ENCODE data around the gene ARHGAP44.

Gene ARHGAP44

DNA sequence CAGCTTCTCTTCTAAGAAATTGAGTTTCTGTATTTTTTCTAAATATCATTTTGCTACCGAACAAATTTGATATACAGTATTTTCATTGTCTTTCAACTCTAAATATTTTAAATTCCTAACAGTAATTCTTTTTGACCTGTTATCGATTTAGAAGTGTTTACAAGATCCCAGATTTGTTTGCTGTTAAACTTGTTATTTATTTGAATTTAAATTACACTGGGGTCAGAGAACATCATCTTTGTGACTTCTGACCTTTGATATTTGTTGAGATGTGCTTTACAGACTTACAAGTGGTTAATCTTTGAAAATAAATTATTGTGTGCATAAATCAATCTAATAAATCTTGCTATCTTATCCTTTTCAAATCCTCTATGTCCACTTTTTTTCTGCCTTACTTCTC, 94.2 kb downstream of the ARHGAP44 start:
- no peak for DNase-seq (ENCODE audit: low read depth, low spot score)
- no peak overlapping the region for H3K27ac ChIP-seq

DNA sequence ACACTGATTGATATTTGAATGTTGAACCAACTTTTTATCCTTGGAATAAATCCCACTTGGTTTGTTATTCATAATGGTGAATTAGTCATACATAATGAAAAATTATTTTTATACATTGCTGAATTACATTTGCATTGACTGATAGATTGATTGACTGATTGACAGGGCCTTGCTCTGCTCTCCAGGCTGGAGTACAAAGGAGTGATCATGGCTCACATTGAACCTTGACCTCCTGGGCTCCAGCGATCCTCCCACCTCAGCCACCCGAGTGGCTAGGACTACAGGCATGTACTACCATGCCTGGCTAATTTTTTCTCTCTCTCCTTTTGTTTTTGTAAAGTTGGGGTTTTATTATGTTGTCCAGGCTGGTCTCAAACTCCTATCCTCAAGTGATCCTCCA, 97.8 kb downstream of the ARHGAP44 start:
- H3K27ac ChIP-seq, result no peak overlapping the region
- DNase-seq (ENCODE audit: low read depth, low spot score), result no peak

DNA sequence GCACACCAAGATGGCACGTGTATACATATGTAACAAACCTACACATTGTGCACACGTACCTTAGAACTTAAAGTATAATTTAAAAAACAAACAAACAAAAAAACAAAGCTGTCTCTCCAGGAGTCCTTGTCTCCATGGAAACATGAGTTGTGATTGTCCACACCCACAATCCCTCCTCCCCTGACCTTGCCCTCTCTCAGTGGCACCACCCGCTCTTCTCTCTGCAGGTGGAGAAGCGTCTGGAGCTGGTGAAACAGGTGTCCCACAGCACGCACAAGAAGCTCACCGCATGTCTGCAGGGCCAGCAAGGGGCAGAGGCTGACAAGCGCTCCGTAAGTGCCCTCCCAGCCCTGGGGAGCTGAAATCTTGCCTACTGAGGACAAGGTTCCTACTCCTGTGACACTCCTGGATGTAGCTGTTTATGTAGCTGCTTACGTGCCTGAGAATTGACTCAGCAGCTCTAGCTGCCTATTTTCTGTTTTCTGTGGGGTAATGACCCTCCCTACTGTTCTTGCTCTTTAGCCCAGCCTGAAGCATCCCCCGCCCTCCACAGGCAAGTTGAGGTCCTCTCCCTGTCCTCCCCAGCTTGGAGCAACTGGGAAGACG, 107.0 kb downstream of the ARHGAP44 start:
- DNase-seq (ENCODE audit: low read depth, low spot score), result no peak
- no peak overlapping the region for H3K27ac ChIP-seq

DNA sequence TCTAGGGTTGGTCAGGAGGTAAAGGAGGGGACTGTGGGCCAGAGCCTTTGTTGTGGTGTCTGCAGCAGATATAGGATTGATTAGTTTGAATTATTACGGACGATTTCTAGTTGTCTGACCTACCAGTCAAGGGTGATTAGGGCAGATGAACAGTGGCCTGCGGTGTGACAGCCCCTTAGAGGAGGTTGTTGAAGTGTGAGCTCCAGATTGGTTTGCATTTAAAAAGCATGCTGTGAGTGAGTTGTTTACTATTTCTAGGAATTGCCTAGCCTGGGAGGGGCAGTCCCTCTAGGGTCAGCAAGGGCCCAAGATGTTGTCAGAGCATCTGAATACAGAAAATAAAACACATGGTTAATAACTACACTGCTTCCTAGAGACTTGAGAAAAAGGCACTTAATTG, 108.8 kb downstream of the ARHGAP44 start:
- DNase-seq (ENCODE audit: low read depth, low spot score), result no peak
- no peak overlapping the region for H3K27ac ChIP-seq

DNA sequence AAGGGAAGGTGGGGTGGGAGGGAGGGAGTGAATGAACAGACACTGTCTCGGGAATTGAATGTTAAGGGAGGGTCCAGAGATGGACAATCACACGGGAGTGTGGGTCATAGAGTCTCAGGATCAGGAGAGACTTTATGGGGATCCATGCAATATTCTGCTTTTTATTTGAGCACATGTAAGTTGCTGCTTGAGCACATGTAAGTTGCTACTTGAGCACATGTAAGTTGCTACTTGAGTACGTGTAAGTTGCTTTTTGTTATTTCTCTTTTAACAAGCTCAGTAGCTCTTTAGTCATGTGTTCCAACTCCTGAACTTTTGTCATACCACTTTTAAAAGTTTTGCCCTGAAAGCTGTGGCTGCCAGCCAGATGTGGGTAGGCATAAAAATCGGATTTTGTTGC, 110.3 kb downstream of the ARHGAP44 start:
- no peak overlapping the region for H3K27ac ChIP-seq

DNA sequence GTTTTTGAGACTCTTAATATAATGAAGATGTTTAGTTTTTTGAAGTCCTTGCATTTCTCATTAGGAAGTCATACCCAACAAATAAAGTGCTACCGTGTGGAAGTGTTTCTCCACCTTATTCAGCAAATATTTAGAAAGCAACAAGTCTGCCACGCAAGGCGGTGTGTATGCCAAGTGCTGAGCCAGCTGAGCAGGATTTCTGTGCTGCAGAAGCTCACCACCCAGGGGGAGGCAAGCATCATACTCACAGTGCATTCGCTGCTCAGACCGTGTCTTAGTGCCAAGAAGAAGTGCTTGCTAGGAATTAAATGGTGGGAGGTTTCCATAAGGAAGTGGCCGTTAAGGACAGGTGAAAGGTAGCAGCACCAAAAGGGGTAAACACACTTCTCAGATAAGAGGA, 111.2 kb downstream of the ARHGAP44 start:
- no peak overlapping the region for H3K27ac ChIP-seq
- DNase-seq (ENCODE audit: low read depth, low spot score), result no peak

More for the DNA sequence above, 110.3 kb downstream of the ARHGAP44 start:
- DNase-seq (ENCODE audit: low read depth, low spot score), result no peak

DNA sequence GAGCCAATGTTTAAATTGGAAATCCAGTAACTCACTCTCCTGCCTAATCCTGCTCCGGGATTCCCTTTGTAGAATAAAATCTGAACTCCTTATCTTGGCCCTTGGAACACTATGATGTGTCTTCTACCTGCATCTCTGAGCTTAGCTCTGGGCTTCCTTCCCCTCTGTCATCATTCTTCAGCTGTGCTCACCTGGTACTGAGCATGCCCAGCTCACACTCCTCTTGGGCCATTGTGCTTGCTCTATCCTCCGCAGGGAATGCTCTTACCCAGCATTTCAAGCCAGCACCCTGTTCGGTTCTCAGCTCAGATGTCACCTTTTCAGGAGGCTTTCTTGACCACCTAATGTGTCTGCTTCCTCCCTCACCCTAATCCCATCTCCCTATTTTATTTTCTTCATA, 112.7 kb downstream of the ARHGAP44 start:
- no peak overlapping the region for H3K27ac ChIP-seq

DNA sequence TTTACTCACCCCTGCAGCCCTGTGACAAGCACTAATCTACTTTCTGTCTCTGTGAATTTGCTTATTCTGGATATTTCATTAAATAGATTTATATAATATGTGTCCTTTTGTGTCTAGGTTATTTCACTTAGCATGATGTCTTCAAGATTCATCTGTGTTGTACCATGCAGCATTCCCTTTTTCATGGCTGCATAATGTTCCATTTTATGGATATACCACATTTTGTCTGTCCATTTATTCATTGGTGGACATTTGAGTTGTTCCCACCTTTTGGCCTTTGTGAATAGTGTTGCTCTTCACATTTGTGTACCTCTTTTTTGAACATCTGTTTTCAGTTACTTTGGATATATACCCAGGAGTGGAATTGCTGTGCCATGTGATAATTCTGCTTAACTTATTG, 118.2 kb downstream of the ARHGAP44 start:
- H3K27ac ChIP-seq, result no peak overlapping the region
- no peak for DNase-seq (ENCODE audit: low read depth, low spot score)

More for the DNA sequence above, 112.7 kb downstream of the ARHGAP44 start:
- no peak for DNase-seq (ENCODE audit: low read depth, low spot score)

DNA sequence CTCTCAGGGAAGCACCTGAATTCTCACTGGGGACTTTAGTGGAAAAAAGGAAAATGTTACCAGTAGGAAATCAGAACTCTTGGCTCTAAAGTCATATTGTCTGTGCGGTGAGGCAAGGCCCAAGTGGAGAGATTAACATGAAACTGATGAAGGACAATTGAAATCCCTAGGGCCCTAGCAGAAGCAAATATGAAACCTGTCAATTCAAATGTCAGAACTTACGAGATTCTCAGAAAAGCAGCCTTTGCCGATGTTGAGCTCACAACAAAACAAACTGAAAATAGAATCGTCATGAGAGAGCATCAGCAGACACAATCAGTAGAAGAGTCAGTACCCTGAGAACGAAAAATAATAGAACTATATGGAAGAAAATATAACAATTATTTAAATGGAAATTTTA, 119.7 kb downstream of the ARHGAP44 start:
- no peak for DNase-seq (ENCODE audit: low read depth, low spot score)
- H3K27ac ChIP-seq, result no peak overlapping the region

DNA sequence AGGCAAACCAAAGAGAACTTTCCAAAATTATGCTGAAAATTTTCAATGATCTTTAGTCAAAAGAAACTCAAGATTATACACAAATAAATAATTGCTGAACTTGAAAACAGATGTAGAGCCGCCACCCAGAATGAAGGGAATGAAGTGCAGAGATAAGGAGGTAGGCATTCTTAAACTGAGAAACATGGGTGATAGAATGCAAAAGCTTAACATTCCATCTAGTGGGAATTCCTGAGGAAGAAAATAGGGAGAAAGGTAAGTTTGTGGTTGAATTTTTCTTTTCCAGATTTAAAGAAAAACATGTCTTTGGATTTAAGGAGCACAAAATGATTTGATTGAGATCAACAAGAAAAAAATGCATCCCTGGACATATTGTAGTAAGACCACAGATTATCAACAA, 120.2 kb downstream of the ARHGAP44 start:
- no peak overlapping the region for H3K27ac ChIP-seq
- DNase-seq (ENCODE audit: low read depth, low spot score), result no peak

DNA sequence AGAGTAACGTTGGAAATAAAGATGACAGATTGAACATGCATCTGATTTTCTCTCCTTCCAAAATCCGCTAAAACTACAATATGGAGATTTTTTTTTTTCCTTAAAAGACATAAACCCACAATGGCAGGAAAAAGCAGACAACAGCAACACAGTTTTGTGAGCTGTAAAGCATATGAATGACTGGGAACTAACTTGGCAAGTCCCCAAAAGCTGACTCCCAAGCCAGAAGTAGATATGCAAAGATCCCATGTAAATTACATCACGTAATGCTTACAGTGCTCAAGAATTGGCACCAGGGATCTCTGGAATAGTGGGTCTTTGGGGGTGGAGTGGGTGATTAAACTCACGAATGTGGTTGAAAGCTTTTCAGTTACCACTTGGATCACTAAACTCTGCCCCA, 121.9 kb downstream of the ARHGAP44 start:
- DNase-seq (ENCODE audit: low read depth, low spot score), result no peak
- no peak overlapping the region for H3K27ac ChIP-seq

DNA sequence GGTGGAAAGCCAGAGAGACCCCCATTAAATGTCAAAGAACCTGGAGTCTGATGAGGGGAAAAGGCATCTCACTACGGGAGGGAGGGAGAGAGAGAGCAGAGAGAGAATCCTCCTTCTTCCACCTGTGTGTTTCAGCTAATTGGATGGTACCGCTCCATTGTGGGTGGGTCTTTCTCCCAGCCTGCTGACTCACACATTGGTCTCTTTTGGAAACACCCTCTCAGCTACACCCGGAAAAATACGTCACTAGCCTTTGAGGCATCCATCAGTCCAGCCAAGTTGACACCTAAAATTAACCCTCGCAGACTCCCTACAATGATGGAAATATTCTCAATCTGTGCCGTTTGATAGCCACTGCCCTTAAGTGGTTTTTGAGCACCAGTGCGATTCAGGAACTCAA, 128.1 kb downstream of the ARHGAP44 start:
- H3K27ac ChIP-seq, result no peak overlapping the region
- no peak for DNase-seq (ENCODE audit: low read depth, low spot score)

DNA sequence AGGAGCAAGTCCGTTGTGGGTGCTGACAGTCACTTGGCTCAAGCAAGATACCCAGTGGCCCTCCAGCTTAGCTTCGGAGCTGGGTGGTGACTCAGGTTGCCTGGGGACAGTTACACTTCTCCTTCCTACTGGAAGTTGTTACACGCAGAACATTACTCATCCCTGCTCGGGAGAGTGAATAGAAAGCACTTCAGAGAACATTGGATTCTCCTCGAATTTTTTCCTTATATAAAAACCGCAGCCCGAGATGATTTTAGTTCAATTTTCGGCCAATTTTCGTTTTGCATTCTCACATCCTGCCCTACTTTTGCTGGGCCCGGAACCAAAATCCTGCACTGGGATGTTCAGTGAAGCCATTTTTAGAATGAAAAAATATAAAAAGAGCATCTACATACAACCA, 128.8 kb downstream of the ARHGAP44 start:
- DNase-seq (ENCODE audit: low read depth, low spot score), result no peak
- H3K27ac ChIP-seq, result no peak overlapping the region

DNA sequence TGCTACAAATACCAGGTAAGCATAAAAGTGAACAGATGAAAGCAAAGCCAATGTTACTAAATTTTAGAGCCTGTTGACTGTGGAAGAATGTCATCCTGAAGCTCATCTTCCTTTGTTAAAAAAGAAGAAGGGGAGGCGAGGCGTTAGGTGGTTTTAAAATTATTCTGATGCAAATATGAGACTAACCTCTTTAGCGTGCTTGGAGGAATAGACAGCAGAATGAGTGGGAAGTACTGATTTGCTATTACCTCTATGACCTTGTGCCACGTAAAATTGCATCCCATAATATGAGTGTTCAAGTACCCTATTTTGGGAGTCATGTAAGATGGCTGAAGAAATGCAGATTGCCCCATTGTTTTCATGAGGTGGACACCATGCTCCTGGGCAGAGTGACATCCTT, 132.8 kb downstream of the ARHGAP44 start:
- DNase-seq (ENCODE audit: low read depth, low spot score), result no peak
- no peak overlapping the region for H3K27ac ChIP-seq

DNA sequence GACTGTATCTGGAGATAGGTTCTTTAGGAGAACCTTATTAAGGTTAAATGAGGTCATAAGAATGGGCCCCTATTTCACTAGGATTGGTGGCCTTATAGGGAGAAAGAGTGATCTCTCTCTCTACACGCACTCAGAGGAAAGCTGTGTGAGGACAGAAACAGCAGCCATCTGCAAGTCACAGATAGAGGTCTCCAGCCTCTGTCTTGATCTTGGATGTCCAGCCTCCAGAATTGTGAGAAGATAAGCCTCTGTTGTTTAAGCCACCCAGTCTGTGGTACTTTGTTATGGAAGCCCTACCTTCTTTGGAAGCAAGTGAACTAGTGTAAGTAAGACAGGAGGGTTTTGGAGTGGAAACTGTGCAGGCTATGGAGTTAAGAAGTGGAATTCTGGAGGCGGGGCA, 135.3 kb downstream of the ARHGAP44 start:
- DNase-seq (ENCODE audit: low read depth, low spot score), result no peak
- H3K27ac ChIP-seq, result no peak overlapping the region

DNA sequence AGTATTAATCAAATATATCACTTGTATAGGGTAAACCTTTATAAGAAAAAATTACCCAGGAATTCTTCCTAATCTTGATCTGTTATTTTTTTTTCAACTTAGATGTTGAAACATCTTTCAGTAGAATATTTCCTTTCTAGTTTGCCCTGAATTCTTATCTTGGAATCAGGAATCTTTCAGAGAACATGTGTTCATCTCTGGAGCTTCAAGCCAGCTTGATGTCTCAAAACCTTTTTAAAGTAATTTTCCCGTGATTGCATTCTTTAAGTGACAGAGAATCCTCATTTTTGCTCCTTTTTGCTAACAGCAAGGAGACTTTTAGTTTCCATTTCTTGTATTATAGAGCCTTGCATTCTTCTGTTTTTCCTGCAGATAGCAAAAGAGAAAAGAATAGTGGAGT, 137.7 kb downstream of the ARHGAP44 start:
- no peak overlapping the region for H3K27ac ChIP-seq
- no peak for DNase-seq (ENCODE audit: low read depth, low spot score)

DNA sequence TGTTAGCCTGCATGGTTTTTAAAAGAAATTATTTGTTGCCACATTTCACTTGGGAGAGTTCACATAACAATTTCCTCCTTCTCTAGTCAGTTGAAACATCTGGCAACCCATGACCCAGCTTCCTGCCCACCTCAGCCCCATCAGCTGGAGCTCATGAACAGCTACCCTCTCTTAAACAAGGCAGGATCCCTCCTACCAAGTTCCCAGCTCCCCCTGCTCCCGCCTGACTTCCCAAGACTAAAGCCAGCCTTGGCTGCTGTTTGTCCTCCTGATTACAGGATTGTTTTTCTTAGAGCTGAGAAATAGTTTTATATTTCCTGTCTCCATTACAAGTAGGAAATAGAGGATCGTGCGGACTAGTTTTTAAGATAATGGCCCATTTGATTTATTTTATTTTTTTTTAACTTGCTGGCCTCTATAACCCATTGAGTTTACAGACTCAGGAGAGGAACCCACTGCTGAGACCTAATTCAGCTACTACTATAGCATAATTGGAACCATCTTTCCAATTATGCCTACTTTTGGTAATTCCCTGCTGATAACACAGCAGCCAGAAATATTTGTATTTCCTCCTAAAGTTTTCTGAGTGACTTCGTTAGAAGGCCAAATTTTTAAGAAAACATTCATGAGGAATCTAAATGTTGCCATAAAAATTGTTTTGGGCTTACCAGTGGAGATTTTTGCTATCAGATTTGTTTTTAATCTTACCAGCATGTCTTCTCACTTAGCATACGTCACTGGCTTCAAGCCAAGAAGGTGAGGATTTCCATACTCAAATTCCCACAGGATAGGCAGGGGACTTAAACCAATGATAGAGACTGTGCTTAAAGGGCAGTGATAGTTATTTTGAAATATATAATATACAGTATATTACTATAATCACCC, 138.5 kb downstream of the ARHGAP44 start:
- DNase-seq (ENCODE audit: low read depth, low spot score), result no peak
- H3K27ac ChIP-seq, result no peak overlapping the region

DNA sequence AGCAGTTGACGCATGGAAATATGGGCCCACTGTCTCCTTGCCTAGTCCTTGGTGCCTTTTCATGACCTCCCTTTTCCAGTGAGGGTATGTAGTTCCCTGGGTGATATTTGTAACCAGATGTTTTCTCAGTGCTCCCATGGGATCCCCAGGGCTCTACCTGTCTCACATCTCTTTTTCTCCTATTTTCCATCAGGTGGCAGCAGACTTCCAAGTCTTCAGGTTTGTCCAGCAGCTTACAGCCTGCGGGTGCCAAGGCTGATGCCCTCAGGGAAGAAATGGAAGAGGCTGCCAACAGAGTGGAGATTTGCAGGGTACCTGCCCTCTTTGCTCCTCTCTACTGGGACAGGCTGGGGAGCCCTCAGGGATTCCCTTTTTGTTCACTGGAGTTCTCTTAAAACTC, 139.4 kb downstream of the ARHGAP44 start:
- H3K27ac ChIP-seq, result no peak overlapping the region
- no peak for DNase-seq (ENCODE audit: low read depth, low spot score)

DNA sequence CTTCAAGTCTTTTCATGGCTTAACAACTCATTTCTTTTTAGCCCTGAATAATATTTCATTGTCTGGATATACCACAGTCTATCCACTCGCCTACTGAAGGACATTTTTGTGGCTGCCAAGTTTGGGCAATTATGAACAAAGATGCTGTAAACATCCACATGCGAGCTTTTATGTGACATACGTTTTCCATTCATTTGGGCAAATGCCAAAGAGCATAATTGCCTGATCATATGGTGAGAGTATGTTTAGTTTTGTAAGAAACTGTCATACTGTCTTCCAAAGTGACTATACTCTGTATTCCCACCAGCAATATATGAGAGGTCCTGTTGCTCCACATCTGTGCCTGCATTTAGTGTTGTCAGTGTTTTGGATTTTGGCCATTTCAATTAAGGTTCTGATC, 147.2 kb downstream of the ARHGAP44 start:
- no peak overlapping the region for H3K27ac ChIP-seq
- no peak for DNase-seq (ENCODE audit: low read depth, low spot score)

DNA sequence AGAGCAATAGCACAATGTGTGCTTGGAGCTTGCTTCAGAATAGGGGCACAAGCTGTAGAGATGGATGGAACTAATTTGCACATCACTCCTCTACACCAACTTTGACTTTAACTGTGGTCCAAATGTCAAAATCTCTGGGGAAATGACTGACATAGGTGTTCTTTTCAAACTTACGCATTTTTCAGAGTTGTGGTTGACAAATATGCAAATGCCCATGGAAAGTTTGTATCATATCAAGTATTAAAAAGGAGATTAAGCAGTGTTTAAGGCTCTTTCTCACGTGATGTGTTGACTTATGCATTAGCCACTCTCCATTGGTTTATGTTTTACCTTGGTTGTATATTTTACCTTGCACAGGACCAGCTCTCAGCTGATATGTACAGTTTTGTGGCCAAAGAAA, 151.4 kb downstream of the ARHGAP44 start:
- H3K27ac ChIP-seq, result no peak overlapping the region
- DNase-seq (ENCODE audit: low read depth, low spot score), result no peak

DNA sequence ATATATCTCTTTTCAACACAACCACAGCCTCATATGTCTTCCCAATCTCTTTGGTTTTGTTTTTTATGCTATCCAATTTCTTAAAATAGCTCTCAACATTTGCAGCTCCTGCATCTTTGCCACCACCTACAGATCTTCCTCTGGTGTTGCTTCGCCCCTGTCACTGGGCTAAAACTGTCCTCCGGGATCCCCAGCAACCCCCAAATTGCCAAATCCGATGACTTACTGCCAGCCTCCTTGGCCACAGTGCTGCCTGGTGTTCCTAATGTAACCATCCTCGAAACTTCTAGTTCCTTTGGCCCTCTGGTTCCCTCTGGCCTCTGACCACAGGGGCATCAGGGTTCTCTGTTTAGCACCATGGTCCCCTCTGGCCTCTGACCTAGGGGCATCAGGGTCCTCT, 157.7 kb downstream of the ARHGAP44 start:
- H3K27ac ChIP-seq, result no peak overlapping the region
- no peak for DNase-seq (ENCODE audit: low read depth, low spot score)

DNA sequence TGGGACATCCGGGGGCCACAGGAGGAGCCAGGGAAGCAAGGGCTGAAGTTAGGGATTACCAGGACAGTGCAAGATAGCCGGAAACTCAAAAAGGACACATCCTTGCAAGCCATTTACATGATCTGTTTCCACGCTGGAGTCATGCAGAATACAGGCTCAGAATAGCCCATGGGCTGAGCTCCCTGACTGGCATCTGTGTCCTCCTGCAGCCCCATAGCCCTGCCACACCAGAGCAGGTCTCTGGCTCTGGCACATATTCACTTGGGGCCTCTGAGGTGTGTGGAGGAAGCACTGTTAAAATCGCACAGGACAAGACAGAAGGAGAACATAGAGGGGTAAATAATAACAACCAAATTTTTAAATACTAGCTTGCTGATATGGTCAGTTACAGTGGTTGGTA, 162.7 kb downstream of the ARHGAP44 start:
- H3K27ac ChIP-seq, result no peak overlapping the region
- no peak for DNase-seq (ENCODE audit: low read depth, low spot score)

Measured in epithelial cell of prostate (primary cell).